Measurements from ENCODE around the gene ATF6B.

ATF6B gene

DNA sequence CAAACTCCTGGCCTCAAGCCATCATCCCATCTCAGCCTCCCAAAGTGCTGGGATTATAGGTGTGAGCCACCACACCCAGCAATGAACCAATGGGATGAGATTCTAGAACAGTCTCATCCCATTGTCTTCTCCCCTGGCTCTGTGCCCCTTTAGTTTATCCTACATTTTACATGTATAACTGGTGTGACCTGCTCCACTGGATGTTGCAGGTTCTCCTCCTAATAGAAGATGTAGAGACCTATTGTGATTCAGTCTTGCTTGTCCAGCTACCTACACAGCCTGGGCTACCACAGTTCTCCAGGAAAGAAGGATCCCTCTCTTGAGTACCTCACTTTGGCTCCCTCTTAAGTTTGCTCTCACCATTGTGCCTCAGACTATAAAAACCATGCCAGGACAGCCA, 4.1 kb upstream of the ATF6B start:
- no peak for DNase-seq (ENCODE audit: low read depth, low spot score)

GRCh38 chr6:32131439-32131948, 3.4 kb upstream of the ATF6B start:
- no peak for DNase-seq (ENCODE audit: low read depth, low spot score)

DNA sequence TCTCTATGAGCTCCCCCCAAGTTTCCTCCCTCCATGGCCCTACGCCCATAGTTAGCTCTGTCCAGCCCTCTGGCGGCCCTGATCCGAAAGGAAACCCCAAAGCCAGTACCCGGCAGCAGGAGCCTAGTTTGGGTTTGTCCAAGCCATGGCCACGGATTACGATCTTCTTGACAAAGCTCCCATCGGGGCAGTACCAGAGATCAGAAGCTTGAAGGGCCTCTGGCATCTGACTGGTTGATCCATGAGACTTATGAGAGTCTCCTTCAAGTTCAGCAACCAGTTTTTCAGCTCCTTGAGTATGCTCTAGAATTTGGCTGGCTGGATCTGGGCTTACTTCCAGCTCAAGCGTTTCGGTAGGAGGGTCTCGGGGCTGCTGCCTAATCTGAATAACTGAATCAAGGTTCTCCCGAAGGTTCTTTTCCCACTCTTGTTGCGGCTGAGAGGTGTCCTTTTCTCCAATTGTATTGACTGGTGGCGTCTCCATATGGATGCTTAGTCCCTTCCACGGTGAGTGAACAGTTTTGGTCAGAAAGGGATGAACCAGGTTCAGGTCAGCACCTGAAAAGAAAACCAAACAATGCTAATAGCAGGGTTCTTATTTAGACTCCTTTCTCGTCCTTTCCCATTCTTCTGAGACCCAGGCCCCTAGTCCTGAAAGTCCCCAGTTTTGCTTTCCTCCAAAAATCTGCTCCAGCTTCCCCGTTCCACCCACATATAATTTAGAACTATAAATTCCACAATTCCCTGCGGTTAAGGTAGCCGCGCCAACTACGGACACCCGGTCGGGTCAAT, 1.4 kb upstream of the ATF6B start:
- no peak for DNase-seq (ENCODE audit: low read depth, low spot score)

DNA sequence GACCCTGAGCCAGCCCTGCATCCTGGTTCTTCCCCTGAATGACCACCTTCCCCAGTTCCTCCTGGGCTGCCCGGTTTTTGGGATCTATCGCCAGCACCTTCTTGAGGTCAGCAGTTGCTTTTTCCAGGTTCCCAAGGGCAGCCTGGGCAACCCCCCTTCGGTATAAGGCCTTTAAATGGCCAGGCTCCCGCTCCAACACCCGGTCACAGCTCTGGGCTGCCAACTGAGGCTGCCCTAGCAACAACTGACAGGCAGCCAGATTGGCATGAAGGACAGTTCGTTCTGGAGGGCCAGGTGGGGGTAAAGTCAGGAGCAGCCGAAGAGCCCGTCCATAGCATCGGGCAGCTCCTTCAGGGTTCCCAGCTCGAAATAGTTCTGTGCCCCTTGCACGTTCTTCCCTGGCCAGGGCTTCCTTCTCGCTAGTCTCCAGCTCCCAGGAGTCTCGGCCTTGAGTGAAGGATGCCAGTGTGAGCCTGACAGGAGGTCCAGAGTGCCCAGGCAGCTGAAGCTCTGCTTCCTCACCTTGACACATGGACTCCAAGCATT, 778 bp upstream of the ATF6B start:
- DNase-seq (ENCODE audit: low read depth, low spot score) = no peak

DNA sequence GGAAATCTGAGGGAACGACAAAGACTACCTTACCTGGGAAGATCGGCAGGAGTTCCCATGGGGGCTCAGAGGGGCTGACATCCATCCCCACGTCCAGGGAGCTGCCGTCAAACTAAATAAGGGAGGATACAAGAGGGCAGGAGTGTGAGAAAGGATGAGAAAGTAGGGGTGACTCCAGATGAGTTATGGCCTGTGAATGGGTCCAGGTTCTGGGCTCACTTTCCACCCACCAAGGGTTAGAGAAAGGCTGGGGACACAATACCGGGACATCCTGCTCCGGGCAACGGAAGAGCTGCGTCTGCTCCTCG, 683 bp downstream of the ATF6B start:
- DNase-seq (ENCODE audit: low read depth, low spot score) = no peak

DNA sequence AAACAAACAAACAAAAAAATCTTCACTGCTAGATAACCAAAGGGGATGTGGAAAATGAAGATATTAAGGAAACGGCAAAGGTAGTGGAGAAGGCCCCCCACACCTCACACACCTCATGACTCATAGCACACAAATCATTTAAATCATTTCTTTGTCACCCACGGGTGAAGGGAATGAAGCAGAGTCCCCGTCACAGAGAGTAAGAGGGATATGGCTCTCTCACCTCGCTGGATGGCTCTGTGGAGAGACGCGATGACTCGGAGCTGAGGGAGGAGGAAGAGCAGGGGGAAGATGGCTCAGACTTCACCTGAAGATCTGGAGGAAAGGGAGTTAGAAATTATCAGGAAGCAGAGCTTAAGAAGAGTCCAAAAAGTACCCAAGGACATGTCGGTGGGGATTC, 1.2 kb downstream of the ATF6B start:
- no peak for DNase-seq (ENCODE audit: low read depth, low spot score)

- no peak for DNase-seq (ENCODE audit: low read depth, low spot score)
These were observed 4.4 kb downstream of the ATF6B start for GRCh38 chr6:32123681-32124080.

DNA sequence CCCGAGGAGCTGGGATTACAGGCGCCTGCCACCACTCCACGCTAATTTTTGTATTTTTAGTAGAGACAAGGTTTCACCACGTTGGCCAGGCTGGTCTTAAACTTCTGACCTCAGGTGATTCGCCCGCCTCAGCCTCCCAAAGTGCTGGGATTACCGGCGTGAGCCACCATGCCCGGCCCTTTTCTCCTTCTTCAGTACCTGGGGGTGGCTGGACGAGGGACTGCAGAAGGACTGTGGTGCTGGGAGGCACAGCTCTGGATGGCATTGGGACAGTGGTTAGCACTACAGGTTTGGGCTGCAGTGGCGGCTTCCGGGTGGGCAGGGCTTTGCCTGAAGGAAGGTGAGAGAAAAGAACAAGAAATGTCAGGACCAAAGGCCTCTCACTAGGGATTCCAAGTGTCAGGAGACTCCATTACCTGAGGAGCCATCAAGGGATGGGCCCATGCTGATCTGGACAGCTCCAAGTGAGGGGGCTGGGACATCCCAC, 7.4 kb downstream of the ATF6B start:
- no peak for DNase-seq (ENCODE audit: low read depth, low spot score)

DNA sequence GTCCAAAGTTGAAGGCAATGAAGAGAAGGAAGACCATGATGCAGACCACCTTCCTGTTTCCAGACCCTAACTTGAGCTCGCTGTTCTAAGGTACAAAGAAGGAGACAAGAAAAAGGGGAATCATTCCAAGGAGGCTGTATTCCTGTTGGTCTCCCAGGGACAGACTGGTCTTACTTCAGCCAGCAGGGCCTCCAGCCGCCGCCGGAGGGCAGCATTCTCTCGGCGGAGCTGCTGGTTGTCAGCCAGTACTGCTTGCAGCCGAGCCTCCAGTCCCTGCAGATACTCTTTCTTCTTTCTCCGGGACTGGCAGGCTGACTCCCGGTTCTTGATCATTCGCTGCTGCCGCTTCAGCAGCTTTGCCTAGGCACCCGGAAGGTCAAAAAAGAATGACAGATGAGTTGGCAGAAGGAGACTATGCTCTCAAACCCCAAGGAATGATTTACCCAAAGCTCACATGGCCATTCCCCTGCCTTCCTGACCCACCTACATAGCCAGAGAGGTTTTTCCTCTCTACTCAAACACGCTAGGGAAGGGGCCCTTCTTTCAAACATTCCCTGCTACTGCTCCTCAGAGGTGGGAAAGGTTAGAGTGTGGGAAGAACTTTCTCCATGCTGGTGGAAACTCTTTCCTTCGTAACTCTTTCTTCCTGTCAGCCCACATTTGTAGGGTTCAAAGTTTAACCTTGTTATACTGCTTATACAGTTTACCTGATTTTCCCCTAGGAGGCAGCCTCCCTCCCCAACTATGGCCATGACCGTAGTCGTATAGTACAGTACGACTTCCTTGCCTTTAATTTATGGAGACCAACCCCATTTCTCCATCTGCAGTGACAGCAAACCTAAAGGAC, 9.0 kb downstream of the ATF6B start:
- peak; percentile 94 for DNase-seq (ENCODE audit: low read depth, low spot score)

- no peak for DNase-seq (ENCODE audit: low read depth, low spot score)
These were observed 10.6 kb downstream of the ATF6B start for GRCh38 chr6:32117461-32117860.

DNA sequence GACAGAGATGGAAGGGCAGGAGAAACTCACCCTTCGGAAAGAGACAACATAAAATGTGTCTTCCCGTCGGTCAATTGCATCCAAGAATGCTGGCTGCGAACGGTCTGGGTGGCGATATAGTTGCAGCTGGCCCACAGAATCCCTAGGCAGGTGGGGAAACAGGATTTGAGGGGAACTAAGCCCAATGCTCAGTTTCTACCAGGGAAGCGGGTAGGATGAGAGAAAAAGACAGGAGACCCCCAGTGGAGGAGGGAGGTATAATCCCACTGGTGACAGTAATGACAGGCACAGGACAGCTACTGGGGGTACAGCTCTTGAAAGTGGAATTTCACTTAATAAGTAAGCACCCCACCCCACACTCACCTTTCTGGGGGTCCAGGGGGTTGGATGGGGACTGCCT, 11.4 kb downstream of the ATF6B start:
- DNase-seq (ENCODE audit: low read depth, low spot score) = no peak

- no peak for DNase-seq (ENCODE audit: low read depth, low spot score)
These were observed 12.4 kb downstream of the ATF6B start for GRCh38 chr6:32115623-32116022.

DNA sequence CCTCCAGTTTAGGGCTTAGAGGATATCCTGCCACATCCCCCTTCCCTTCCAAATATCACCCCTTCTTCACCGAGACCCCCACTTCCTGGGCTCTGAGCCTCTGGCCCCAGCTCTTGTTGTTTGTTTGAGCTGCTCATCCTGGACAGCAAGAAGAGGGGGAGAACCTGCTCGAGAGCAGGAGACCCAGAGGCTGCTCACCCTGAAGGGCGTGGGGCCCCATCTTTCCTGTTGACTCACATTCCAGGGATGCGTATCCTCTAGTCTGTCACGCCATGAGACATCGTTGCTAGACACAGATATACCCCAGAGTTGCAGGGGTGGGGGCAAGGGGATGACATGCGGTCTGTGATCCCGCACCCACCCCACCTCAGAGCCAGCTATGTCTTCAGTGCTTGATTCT, 13.2 kb downstream of the ATF6B start:
- no peak for DNase-seq (ENCODE audit: low read depth, low spot score)

GRCh38 chr6:32113386-32114352, 14.4 kb downstream of the ATF6B start:
- peak; percentile 84 for DNase-seq (ENCODE audit: low read depth, low spot score)

GRCh38 chr6:32112431-32112980, 15.5 kb downstream of the ATF6B start:
- no peak for DNase-seq (ENCODE audit: low read depth, low spot score)

DNA sequence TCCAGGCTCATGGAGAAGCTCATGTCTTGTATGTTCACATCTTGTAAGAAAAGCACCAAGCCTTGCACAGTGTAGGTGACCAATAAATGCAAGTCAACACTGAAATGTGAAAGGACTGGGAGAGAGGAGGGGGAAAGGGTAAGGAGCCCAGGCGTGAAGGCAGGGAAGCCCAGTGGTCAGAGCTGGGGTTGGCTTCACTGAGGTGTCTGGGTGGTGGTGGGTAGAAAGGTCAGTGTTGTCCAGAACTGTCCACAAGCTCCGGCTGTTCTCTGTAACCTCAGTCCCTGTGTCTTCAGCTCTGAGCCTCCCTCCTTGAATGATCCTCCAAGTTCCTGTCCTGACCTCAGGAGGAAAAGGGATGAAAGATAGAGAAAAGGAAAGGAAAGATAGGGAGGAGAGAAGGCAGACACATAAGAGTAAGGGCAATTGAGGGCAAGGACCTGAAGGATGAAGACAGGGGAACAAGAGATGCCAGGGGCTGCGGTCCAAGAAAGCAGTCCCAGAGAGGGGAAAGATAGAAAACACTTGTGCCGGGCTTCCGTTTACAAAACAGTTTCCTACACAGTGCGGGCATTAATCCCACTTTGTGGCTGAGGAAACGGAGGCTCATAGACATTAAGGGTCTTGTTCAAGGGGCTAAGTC, 16.5 kb downstream of the ATF6B start:
- DNase-seq (ENCODE audit: low read depth, low spot score) = no peak

DNA sequence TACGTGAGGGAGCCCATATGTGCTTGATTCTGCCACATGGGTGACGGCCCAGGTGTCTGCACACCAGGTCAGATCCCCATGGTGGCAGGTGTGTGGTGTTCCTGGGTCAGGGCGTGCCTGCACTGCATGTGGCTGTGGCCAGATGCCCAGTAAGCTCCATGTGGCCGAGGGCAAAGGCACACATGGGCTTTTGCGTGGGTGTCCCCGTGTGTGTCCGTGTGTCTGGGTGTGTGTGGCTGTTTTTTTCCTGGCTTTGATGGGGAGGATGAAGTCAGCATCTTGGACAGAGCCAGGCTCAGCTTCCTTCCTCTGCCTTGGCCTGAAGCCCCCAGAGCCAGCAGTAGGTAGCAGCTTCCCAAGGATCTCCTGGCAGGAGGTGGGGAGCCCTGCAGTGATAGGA, 17.4 kb downstream of the ATF6B start:
- DNase-seq (ENCODE audit: low read depth, low spot score) = no peak

DNA sequence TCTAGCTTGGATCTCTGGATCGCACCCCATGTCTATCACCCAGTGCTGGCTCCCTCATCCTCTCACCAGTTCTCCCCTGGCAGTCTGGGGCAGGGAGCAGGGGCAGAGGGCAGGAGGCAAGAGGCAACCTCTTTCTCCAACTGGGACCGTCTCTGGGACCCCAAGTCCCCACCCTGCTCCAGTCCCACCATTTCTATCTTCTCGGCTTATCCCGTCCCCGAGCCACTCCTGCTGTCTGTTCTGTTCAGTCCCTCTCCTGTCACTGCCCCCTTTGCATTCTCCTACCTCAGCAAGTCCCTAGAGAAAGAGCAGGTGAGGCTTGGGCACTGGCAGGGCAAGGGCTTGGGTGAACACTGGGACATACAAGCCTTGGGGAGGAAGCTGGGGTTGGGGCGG, 18.3 kb downstream of the ATF6B start:
- DNase-seq (ENCODE audit: low read depth, low spot score) = no peak

DNA sequence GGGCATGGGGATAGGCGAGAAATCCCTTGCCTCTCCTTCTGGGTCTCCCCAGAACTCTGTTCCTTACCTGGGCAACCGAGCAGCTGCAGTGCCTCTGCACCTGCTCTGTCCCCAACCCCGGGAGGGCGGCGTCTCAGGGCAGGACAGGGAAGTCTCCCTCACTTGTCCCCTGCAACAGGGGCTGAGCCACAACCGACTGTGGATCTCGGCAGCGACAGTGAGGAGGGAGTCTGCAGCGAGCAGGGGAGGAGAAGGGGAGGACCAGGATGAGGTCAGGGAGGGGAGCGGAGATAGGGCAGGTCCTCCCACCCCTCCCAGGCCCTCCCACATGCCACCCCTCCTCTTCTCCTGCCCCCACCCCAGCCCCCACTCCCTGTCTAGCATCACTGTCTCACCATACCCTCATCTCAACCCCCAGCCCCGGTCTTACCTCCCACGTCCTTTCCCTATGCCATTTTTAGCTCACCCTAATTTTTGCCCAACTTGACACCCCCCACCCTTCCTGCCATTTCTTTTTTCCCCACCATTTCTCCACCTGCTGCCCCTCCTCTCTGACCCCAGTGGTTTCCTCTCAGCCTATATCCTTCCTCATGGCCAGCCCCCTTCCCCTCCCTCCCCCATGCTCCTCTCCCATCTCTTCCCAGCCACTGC, 18.8 kb downstream of the ATF6B start, which contains the start of gene TNXB:
TSS of gene TNXB (minus strand) at position 225 of the 651 bp plus-strand sequence. CDS start 11,140 bp downstream, outside the sequence.
- DNase-seq (ENCODE audit: low read depth, low spot score) = no peak

GRCh38 chr6:32108727-32109113, 19.3 kb downstream of the ATF6B start:
- no peak for DNase-seq (ENCODE audit: low read depth, low spot score)

Data from astrocyte of the hippocampus (primary cell).